22Rv1 (cell line): Measurements from ENCODE around the gene KAZN.

Experiments
- CTCF ChIP-seq: fragments of 450-650 bp; IDR thresholded peaks from 2 replicates; pipeline ENCODE4 v1.5.1; 2017; ENCODE audit warnings: mild to moderate bottlenecking
- ZFX ChIP-seq: fragments of 450-650 bp; IDR thresholded peaks from 2 replicates; pipeline ENCODE4 v1.6.1; 2017; ENCODE audit warnings: antibody characterized with exemption, borderline replicate concordance

GRCh38 chr1:14826172-14826636, 227.7 kb downstream of the KAZN start:
- TF ChIP-seq CTCF: no peak
- TF ChIP-seq ZFX: no peak
